Endothelial cell of umbilical vein (primary cell): ENCODE measurements around the gene CD109. TPM values are rescaled to one million over a fixed set of nuclear protein-coding genes. Genes with fewer than 3 reads are reported as not detected.

Source experiments
- BruUV-seq: library from RNA; stranded (reverse); fragments of 400-500 nt; replicated peaks from 2 replicates; lab custom pipeline; 2021; lab: Mats Ljungman, UMichigan
- CTCF ChIA-PET: fragments of 300-600, 350-600 bp; sonication (Branson Sonifier 250); formaldehyde crosslinking; loops from one replicate; lab custom pipeline; 2021; ENCODE audit warnings: antibody characterized with exemption, inconsistent platforms; lab: Charles Lee
- POLR2A ChIA-PET: fragments of 300-600, 350-600 bp; sonication (Branson Sonifier 250); formaldehyde crosslinking; loops from one replicate; lab custom pipeline; 2021; ENCODE audit warnings: antibody characterized with exemption, inconsistent platforms; lab: Charles Lee
- DNase-seq: peaks from one replicate; pipeline ENCODE4 v3.0.0-alpha.2; 2011; ENCODE audit warnings: low read depth, low spot score
- FAIRE-seq: peaks from 2 replicates; lab custom pipeline; 2011; peaks lifted over from hg19 to GRCh38; lab: Jason Lieb, UNC
- H2AFZ ChIP-seq: 2 replicates; pipeline ENCODE4 v1.6.0; 2012; ENCODE audit warnings: low read depth, low read length, control low read depth, inconsistent platforms
- H3K27ac ChIP-seq: 2 replicates; pipeline ENCODE4 v1.5.1; 2011; ENCODE audit warnings: low read depth, mild to moderate bottlenecking, control low read depth, low read length, moderate library complexity; ENCODE audit not compliant: insufficient read depth
- H3K27me3 ChIP-seq, 2 experiments: 2 replicates each; pipeline versions ENCODE4 v1.6.0 to v1.6.1; 2011; ENCODE audit warnings: low read length in 2 of 2, mixed read lengths in 1 of 2; ENCODE audit not compliant: control insufficient read depth in 2 of 2, insufficient read depth in 2 of 2
- H3K36me3 ChIP-seq, 2 experiments: 2 replicates in 1 of 2; 3 replicates in 1 of 2; pipeline ENCODE4 v1.5.1; 2011; ENCODE audit warnings: low read length in 2 of 2, mild to moderate bottlenecking in 1 of 2, moderate library complexity in 1 of 2; ENCODE audit not compliant: control insufficient read depth in 2 of 2, insufficient read depth in 2 of 2; ENCODE audit errors: extremely low read depth in 1 of 2
- H3K4me1 ChIP-seq: 3 replicates; pipeline ENCODE4 v1.5.1; 2011; ENCODE audit warnings: mild to moderate bottlenecking, low read length; ENCODE audit not compliant: control insufficient read depth, insufficient read depth; ENCODE audit errors: extremely low read depth
- H3K4me2 ChIP-seq: 2 replicates; pipeline ENCODE4 v1.6.1; 2011; ENCODE audit warnings: low read length, control low read depth, mixed read lengths; ENCODE audit not compliant: insufficient read depth
- H3K4me3 ChIP-seq, 3 experiments: fragments of 200-600 bp in 1 of 3; sonication (generic), shearing (Covaris generic) in 1 of 3; replicated peaks in 1 of 3; 2 replicates each; pipeline ENCODE4 v1.5.1; 2011 to 2016; ENCODE audit warnings: control low read depth in 3 of 3, low read length in 3 of 3, mild to moderate bottlenecking in 2 of 3, inconsistent platforms in 1 of 3, low read depth in 1 of 3, moderate library complexity in 1 of 3; ENCODE audit not compliant: insufficient read depth in 1 of 3
- H3K79me2 ChIP-seq: 2 replicates; pipeline ENCODE4 v1.6.0; 2012; ENCODE audit warnings: low read length, inconsistent platforms; ENCODE audit not compliant: control insufficient read depth, insufficient read depth
- H3K9ac ChIP-seq: replicated peaks from 2 replicates; pipeline ENCODE3; 2011; ENCODE audit warnings: low read length, control low read depth; ENCODE audit not compliant: insufficient read depth; ENCODE audit errors: extremely low read depth
- H3K9me1 ChIP-seq: replicated peaks from 3 replicates; pipeline ENCODE4 v1.6.0; 2011; ENCODE audit warnings: mild to moderate bottlenecking, low read length; ENCODE audit not compliant: control insufficient read depth, insufficient read depth; ENCODE audit errors: extremely low read depth
- H3K9me3 ChIP-seq: replicated peaks from 2 replicates; pipeline ENCODE4 v1.5.1; 2012; ENCODE audit warnings: low read length, inconsistent platforms; ENCODE audit not compliant: control insufficient read depth, insufficient read depth
- H4K20me1 ChIP-seq: replicated peaks from 2 replicates; pipeline ENCODE3; 2011; ENCODE audit warnings: mild to moderate bottlenecking, low read length; ENCODE audit not compliant: control insufficient read depth, insufficient read depth; ENCODE audit errors: extremely low read depth
- CTCF ChIP-seq, 2 donors: IDR thresholded peaks; 1 replicate in 1 of 2; 2 replicates in 1 of 2; pipeline ENCODE4 v1.5.1; 2011; ENCODE audit warnings: low read length in 2 of 2, mild to moderate bottlenecking in 2 of 2, moderate library complexity in 2 of 2, control low read depth in 1 of 2, inconsistent platforms in 1 of 2, low read depth in 1 of 2; ENCODE audit not compliant: insufficient read depth in 1 of 2; ENCODE audit errors: extremely low read depth in 1 of 2
- EZH2 ChIP-seq: IDR thresholded peaks from 2 replicates; pipeline ENCODE4 v1.6.1; 2012; ENCODE audit warnings: borderline replicate concordance, low read depth, mild to moderate bottlenecking, moderate library complexity, low read length, inconsistent platforms; ENCODE audit not compliant: severe bottlenecking
- FOS ChIP-seq: IDR thresholded peaks from 2 replicates; pipeline ENCODE4 v1.6.1; 2011; ENCODE audit warnings: mild to moderate bottlenecking, low read length, moderate library complexity, borderline replicate concordance; ENCODE audit not compliant: insufficient read depth
- GATA2 ChIP-seq: IDR thresholded peaks from 2 replicates; pipeline ENCODE4 v1.7.0; 2011; ENCODE audit warnings: low read depth, mild to moderate bottlenecking, moderate library complexity, mixed read lengths, low read length; ENCODE audit not compliant: insufficient read length, insufficient read depth
- JUN ChIP-seq: IDR thresholded peaks from 2 replicates; pipeline ENCODE4 v1.6.1; 2011; ENCODE audit warnings: borderline replicate concordance, low read depth; ENCODE audit not compliant: insufficient read length, insufficient read depth
- MAX ChIP-seq: IDR thresholded peaks from 2 replicates; pipeline ENCODE4 v1.6.1; 2011; ENCODE audit not compliant: insufficient read depth, insufficient read length
- MYC ChIP-seq: IDR thresholded peaks from one replicate; pipeline ENCODE4 v1.6.1; 2011; ENCODE audit warnings: mild to moderate bottlenecking, low read depth, low read length
- POLR2A ChIP-seq: IDR thresholded peaks from 2 replicates; pipeline ENCODE4 v1.6.1; 2012; ENCODE audit warnings: low read depth, mild to moderate bottlenecking, control low read depth, low read length
- POLR2AphosphoS5 ChIP-seq: IDR thresholded peaks from 2 replicates; pipeline ENCODE4 v1.6.1; 2012; ENCODE audit warnings: low read depth, mild to moderate bottlenecking, control low read depth, low read length, moderate library complexity; ENCODE audit not compliant: insufficient read depth
- dilution Hi-C: fragments of 300-500 bp; cut with MboI; formaldehyde crosslinking; loops from one replicate; pipeline ENCODE4 v1.15.0; 2019; ENCODE audit warnings: low sequenced_read_pairs; ENCODE audit not compliant: extremely low pct_ligation_motif_present
- intact Hi-C: fragments of 100-400 bp; cut with micrococcal nuclease; formaldehyde crosslinking; loops from one replicate; pipeline ENCODE4 v1.10.0; 2022
- polyA plus RNA-seq, 4 experiments: library from polyadenylated mRNA; depleted of rRNA in 3 of 4; stranded (reverse) in 3 of 4; unstranded in 1 of 4; fragments of >200 nt; gene quantifications; 2 replicates each; pipeline versions ENCODE4 v1.2.1 to v1.2.3, GENCODE V29; 2011 to 2012; ENCODE audit warnings: missing spikeins in 1 of 4
- total RNA-seq: library from RNA; stranded (reverse); gene quantifications from 2 replicates; pipeline ENCODE4 v1.2.3, GENCODE V29; 2021

CD109 gene
- total and polyA plus RNA-seq, 2 donors (not counting 3 experiments of a cell fraction or from before 2014, with no cell fraction given), result 33.9 to 107 TPM

- TF ChIP-seq MAX (no peak), GATA2 (no peak), POLR2AphosphoS5 (no peak), FOS (no peak), POLR2A (no peak), CTCF (IDR thresholded peaks at IDR 0.05; ENCODE audit: extremely low read depth in 1 of 2, insufficient read depth in 1 of 2, low read depth in 1 of 2, low read length in 2 of 2) (no peak), MYC (no peak), JUN (no peak), EZH2 (no peak)
- ChIA-PET CTCF (interaction anchor here (1.1 to 2.9 kb wide), 3 partner anchors 10 to 1407 kb away, joined by 3 to 16 read pairs (median 11); no protein-coding TSS in a partner anchor), POLR2A (no interaction called here)
- Histone ChIP-seq H3K9me1 (peaks cover 2% of the 10 kb centered on the region), H3K9me3 (no peaks in the 10 kb centered on the region), H4K20me1 (no peaks in the 10 kb centered on the region), H3K9ac (no peak overlapping the region), H3K4me3 (no peak overlapping the region), H3K79me2 (no peaks in the 10 kb centered on the region), H3K4me1 (peaks cover 18% of the 10 kb centered on the region), H3K27ac (no peak overlapping the region), H3K27me3 (no peaks in the 10 kb centered on the region), H3K36me3 (peaks cover 0 to 5% of the 10 kb centered on the region in 2 experiments), H3K4me2 (no peak overlapping the region), H2AFZ (no peak overlapping the region)
- BruUV-seq, result no TSS peak
- FAIRE-seq, result no peak
- intact Hi-C loops, result loop anchor here (2.0 to 5.0 kb wide), 2 partner anchors 65 to 1406 kb away; no protein-coding TSS in a partner anchor
- no peak for DNase-seq
- dilution Hi-C loops, result no loop called here
Measured at GRCh38 chr6:73802366-73802765, 106.4 kb downstream of the CD109 start.
